Coronary artery (tissue), 2 donors: ENCODE results near the gene KDELR1.

Source experiments
- DNase-seq: peaks from one replicate; pipeline ENCODE4 v3.0.0-alpha.2; 2017; ENCODE audit warnings: low spot score
- H3K27ac ChIP-seq, 2 donors: fragments of 200-600 bp; sonication (generic); one replicate each; pipeline ENCODE4 v1.5.1; 2016 to 2019
- H3K4me3 ChIP-seq: fragments of 200-600 bp; sonication (generic); 2 replicates; pipeline ENCODE4 v1.5.1; 2016; ENCODE audit warnings: mild to moderate bottlenecking, moderate library complexity
- CTCF ChIP-seq: fragments of 200-600 bp; sonication (generic); IDR thresholded peaks from one replicate; pipeline ENCODE4 v1.5.1; 2019; ENCODE audit warnings: antibody characterized with exemption

KDELR1 gene

GRCh38 chr19:48391100-48392005 is at the start of gene KDELR1:
KDELR1 (minus strand) TSS chr19:48391551; CDS start chr19:48391358, 193 bp downstream.
- Histone ChIP-seq H3K27ac (peak within 1 kb of the TSS; percentile 91 to 92), H3K4me3 (peak within 1 kb of the TSS; percentile 86)
- TF ChIP-seq CTCF = peak; percentile 84
- DNase-seq = peak; percentile 87

- no peak overlapping the region for H3K27ac ChIP-seq
- H3K4me3 ChIP-seq = no peak overlapping the region
- DNase-seq = no peak
- TF ChIP-seq CTCF = no peak
Observed at GRCh38 chr19:48436586-48436985, 45.2 kb upstream of the KDELR1 start.

- no peak overlapping the region for H3K27ac ChIP-seq
- no peak for DNase-seq
- H3K4me3 ChIP-seq = no peak overlapping the region
- TF ChIP-seq CTCF = no peak
Observed at GRCh38 chr19:48433337-48433736, 42.0 kb upstream of the KDELR1 start.

- DNase-seq = no peak
- TF ChIP-seq CTCF = no peak
- Histone ChIP-seq H3K27ac (no peak overlapping the region), H3K4me3 (no peak overlapping the region)
Observed at GRCh38 chr19:48428670-48429069, 37.3 kb upstream of the KDELR1 start.

- Histone ChIP-seq H3K27ac (no peak overlapping the region), H3K4me3 (no peak overlapping the region)
- DNase-seq = no peak
- no peak for TF ChIP-seq CTCF
Observed at GRCh38 chr19:48424694-48425219, 33.4 kb upstream of the KDELR1 start.

GRCh38 chr19:48421548-48421947 is 30.2 kb upstream of the KDELR1 start:
- no peak for TF ChIP-seq CTCF
- Histone ChIP-seq H3K4me3 (no peak overlapping the region), H3K27ac (no peak overlapping the region)
- DNase-seq = no peak
